Neuronal stem cell (in vitro differentiated cells): ENCODE data around the gene TBXAS1.

Experiments used
- DNase-seq: peaks from one replicate; pipeline ENCODE4 v3.0.0-alpha.2; 2013; ENCODE audit warnings: low spot score
- H2AFZ ChIP-seq: one replicate; pipeline ENCODE4 v1.6.1; 2013; ENCODE audit warnings: mild to moderate bottlenecking, low read length, inconsistent platforms
- H2AK5ac ChIP-seq: 2 replicates; pipeline ENCODE4 v1.6.1; 2013; ENCODE audit warnings: low read depth, mild to moderate bottlenecking, inconsistent platforms, low read length, moderate library complexity, mixed read lengths
- H2BK120ac ChIP-seq: 2 replicates; pipeline ENCODE4 v1.6.1; 2013; ENCODE audit warnings: low read depth, mild to moderate bottlenecking, inconsistent platforms, low read length, moderate library complexity, mixed read lengths
- H2BK12ac ChIP-seq: one replicate; pipeline ENCODE4 v1.6.1; 2013; ENCODE audit warnings: low read length, inconsistent platforms
- H2BK15ac ChIP-seq: 2 replicates; pipeline ENCODE4 v1.6.1; 2013; ENCODE audit warnings: mild to moderate bottlenecking, low read length, inconsistent platforms, mixed read lengths
- H2BK5ac ChIP-seq: one replicate; pipeline ENCODE4 v1.6.1; 2013; ENCODE audit warnings: inconsistent platforms, mild to moderate bottlenecking, low read length, moderate library complexity
- H3K14ac ChIP-seq: one replicate; pipeline ENCODE4 v1.6.1; 2013; ENCODE audit warnings: low read length, inconsistent platforms
- H3K18ac ChIP-seq: 2 replicates; pipeline ENCODE4 v1.6.1; 2013; ENCODE audit warnings: low read length, inconsistent platforms
- H3K23ac ChIP-seq: 2 replicates; pipeline ENCODE4 v1.6.1; 2013; ENCODE audit warnings: low read depth, mild to moderate bottlenecking, mixed read lengths, low read length, inconsistent platforms; ENCODE audit not compliant: poor library complexity
- H3K27ac ChIP-seq: replicated peaks from 3 replicates; pipeline ENCODE4 v1.5.1; 2013; ENCODE audit warnings: low read length, inconsistent platforms
- H3K27me3 ChIP-seq, 3 experiments: 2 replicates each; pipeline ENCODE4 v1.6.1; 2013; ENCODE audit warnings: low read length in 3 of 3, mild to moderate bottlenecking in 2 of 3, inconsistent platforms in 1 of 3, low read depth in 1 of 3, mixed read lengths in 1 of 3, moderate library complexity in 1 of 3; ENCODE audit not compliant: control insufficient read depth in 3 of 3, insufficient read depth in 3 of 3
- H3K36me3 ChIP-seq, 2 donors: replicated peaks in 1 of 2; 2 replicates each; pipeline ENCODE4 v1.6.1; 2013; ENCODE audit warnings: low read length in 2 of 2; ENCODE audit not compliant: control insufficient read depth in 2 of 2, insufficient read depth in 2 of 2
- H3K4ac ChIP-seq: 2 replicates; pipeline ENCODE4 v1.6.1; 2013; ENCODE audit warnings: inconsistent platforms, mild to moderate bottlenecking, low read length, moderate library complexity
- H3K4me1 ChIP-seq, 2 donors: 1 replicate in 1 of 2; 2 replicates in 1 of 2; pipeline ENCODE4 v1.6.1; 2013; ENCODE audit warnings: low read length in 2 of 2, low read depth in 1 of 2; ENCODE audit not compliant: control insufficient read depth in 2 of 2, insufficient read depth in 1 of 2
- H3K4me2 ChIP-seq: one replicate; pipeline ENCODE4 v1.6.1; 2013; ENCODE audit warnings: mild to moderate bottlenecking, low read length, inconsistent platforms; ENCODE audit not compliant: insufficient read depth, poor library complexity, severe bottlenecking
- H3K4me3 ChIP-seq, 2 donors: 2 replicates each; pipeline ENCODE4 v1.5.1; 2013; ENCODE audit warnings: low read length in 2 of 2, mild to moderate bottlenecking in 2 of 2, inconsistent platforms in 1 of 2, moderate library complexity in 1 of 2
- H3K79me1 ChIP-seq: one replicate; pipeline ENCODE4 v1.6.1; 2013; ENCODE audit warnings: low read depth, mild to moderate bottlenecking, inconsistent platforms, low read length, moderate library complexity
- H3K9ac ChIP-seq: one replicate; pipeline ENCODE4 v1.6.1; 2013; ENCODE audit warnings: mild to moderate bottlenecking, low read depth, low read length, inconsistent platforms; ENCODE audit not compliant: poor library complexity
- H3K9me3 ChIP-seq, 2 donors: replicated peaks in 1 of 2; 2 replicates each; pipeline versions ENCODE3 to v1.6.1; 2013; ENCODE audit warnings: low read length in 2 of 2, mild to moderate bottlenecking in 2 of 2, inconsistent platforms in 1 of 2, low read depth in 1 of 2, mixed read lengths in 1 of 2, moderate library complexity in 1 of 2; ENCODE audit not compliant: control insufficient read depth in 2 of 2, insufficient read depth in 1 of 2
- H4K8ac ChIP-seq: one replicate; pipeline ENCODE4 v1.6.1; 2013; ENCODE audit warnings: low read depth, mild to moderate bottlenecking, inconsistent platforms, low read length, moderate library complexity
- H4K91ac ChIP-seq: one replicate; pipeline ENCODE4 v1.6.1; 2013; ENCODE audit warnings: low read length, low read depth, mild to moderate bottlenecking, inconsistent platforms; ENCODE audit not compliant: poor library complexity
- WGBS, 2 donors: extraction: QIAGEN DNeasy Blood & Tissue Kit; methylation state at CpG; one replicate each; pipeline ENCODE4 v1.1.7; 2013; ENCODE audit warnings: missing lambda C conversion rate in 2 of 2, mixed read lengths in 1 of 2; ENCODE audit not compliant: insufficient read length in 2 of 2, insufficient replicate concordance in 1 of 2; ENCODE audit errors: extremely low coverage in 2 of 2; 5-methylcytosine and 5-hydroxymethylcytosine counted together

Gene TBXAS1

GRCh38 chr7:140033036-140033435 lies 204.0 kb downstream of the TBXAS1 start:
- Histone ChIP-seq H2AK5ac (no peak overlapping the region), H3K4me3 (no peak overlapping the region), H4K91ac (no peak overlapping the region), H3K27ac (no peak overlapping the region), H2BK12ac (no peak overlapping the region), H3K9ac (no peak overlapping the region), H3K14ac (no peak overlapping the region), H3K18ac (no peak overlapping the region), H3K4me1 (no peaks in the 10 kb centered on the region), H2BK120ac (no peak overlapping the region), H4K8ac (no peak overlapping the region), H3K79me1 (no peaks in the 10 kb centered on the region), H2BK15ac (no peak overlapping the region), H2AFZ (no peak overlapping the region), H3K23ac (no peak overlapping the region), H3K4ac (no peak overlapping the region), H3K4me2 (no peak overlapping the region), H3K9me3 (no peaks in the 10 kb centered on the region), H3K36me3 (no peaks in the 10 kb centered on the region), H2BK5ac (no peak overlapping the region), H3K27me3 (no peaks in the 10 kb centered on the region)
- WGBS, 2 donors: no CpG with 5 or more reads among the region's 8 CpGs
- DNase-seq: no peak

DNA sequence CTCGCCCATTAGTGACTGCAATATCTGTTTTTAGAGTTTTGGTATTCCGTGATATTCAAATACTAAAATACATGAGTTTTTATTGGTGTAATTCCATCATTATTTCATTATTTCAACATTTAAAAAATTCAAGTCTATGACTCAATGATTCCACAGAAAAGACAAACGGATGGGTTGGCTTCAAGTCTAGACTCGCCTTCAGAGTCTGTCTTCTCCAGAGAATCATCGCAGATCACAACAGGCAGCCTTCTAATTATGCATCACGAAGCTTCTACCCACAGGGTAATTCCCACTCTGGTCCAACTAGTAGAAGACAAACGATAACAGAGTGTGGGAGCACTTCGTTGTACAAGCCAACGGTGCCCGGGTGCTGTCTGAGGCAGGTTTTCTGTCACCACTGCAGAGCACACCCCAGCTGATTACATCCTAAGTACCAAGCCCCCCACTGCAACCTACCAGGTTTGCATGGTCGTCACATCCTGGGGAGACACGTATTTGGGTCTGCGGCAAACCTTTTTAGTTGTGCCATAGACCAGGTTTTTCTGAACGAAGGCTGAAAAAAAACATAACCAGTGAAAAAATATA lies 204.8 kb downstream of the TBXAS1 start:
- H3K4me3 ChIP-seq: no peak overlapping the region
- no peak overlapping the region for H2BK5ac ChIP-seq
- H3K4me1 ChIP-seq: no peaks in the 10 kb centered on the region
- no peaks in the 10 kb centered on the region for H3K36me3 ChIP-seq
- no peak overlapping the region for H2BK12ac ChIP-seq
- H3K27ac ChIP-seq: no peak overlapping the region
- H3K4me2 ChIP-seq: no peak overlapping the region
- H3K4ac ChIP-seq: no peak overlapping the region
- H4K91ac ChIP-seq: no peak overlapping the region
- no peaks in the 10 kb centered on the region for H3K9me3 ChIP-seq
- H3K9ac ChIP-seq: no peak overlapping the region
- H3K27me3 ChIP-seq: no peaks in the 10 kb centered on the region
- H2AK5ac ChIP-seq: no peak overlapping the region
- no peak overlapping the region for H2BK15ac ChIP-seq
- no peak overlapping the region for H3K18ac ChIP-seq
- WGBS, 2 donors: no CpG with 5 or more reads among the region's 14 CpGs
- H2AFZ ChIP-seq: no peak overlapping the region
- DNase-seq: no peak
- H2BK120ac ChIP-seq: no peak overlapping the region
- no peak overlapping the region for H3K23ac ChIP-seq
- H3K79me1 ChIP-seq: no peaks in the 10 kb centered on the region
- no peak overlapping the region for H4K8ac ChIP-seq
- no peak overlapping the region for H3K14ac ChIP-seq

- no peaks in the 10 kb centered on the region for H3K27me3 ChIP-seq
- no peak for DNase-seq
- no peak overlapping the region for H3K14ac ChIP-seq
- no peaks in the 10 kb centered on the region for H3K4me1 ChIP-seq
- H3K4ac ChIP-seq: no peak overlapping the region
- H4K8ac ChIP-seq: no peak overlapping the region
- no peak overlapping the region for H3K27ac ChIP-seq
- H3K18ac ChIP-seq: no peak overlapping the region
- no peaks in the 10 kb centered on the region for H3K9me3 ChIP-seq
- no peak overlapping the region for H2BK12ac ChIP-seq
- H2BK15ac ChIP-seq: no peak overlapping the region
- no peak overlapping the region for H3K4me3 ChIP-seq
- no peak overlapping the region for H2AK5ac ChIP-seq
- no peak overlapping the region for H2BK5ac ChIP-seq
- H2BK120ac ChIP-seq: no peak overlapping the region
- no peaks in the 10 kb centered on the region for H3K79me1 ChIP-seq
- H3K23ac ChIP-seq: no peak overlapping the region
- no peak overlapping the region for H4K91ac ChIP-seq
- H3K4me2 ChIP-seq: no peak overlapping the region
- no peak overlapping the region for H3K9ac ChIP-seq
- H3K36me3 ChIP-seq: no peaks in the 10 kb centered on the region
- H2AFZ ChIP-seq: no peak overlapping the region
These were observed 205.4 kb downstream of the TBXAS1 start for GRCh38 chr7:140034421-140034820.

DNA sequence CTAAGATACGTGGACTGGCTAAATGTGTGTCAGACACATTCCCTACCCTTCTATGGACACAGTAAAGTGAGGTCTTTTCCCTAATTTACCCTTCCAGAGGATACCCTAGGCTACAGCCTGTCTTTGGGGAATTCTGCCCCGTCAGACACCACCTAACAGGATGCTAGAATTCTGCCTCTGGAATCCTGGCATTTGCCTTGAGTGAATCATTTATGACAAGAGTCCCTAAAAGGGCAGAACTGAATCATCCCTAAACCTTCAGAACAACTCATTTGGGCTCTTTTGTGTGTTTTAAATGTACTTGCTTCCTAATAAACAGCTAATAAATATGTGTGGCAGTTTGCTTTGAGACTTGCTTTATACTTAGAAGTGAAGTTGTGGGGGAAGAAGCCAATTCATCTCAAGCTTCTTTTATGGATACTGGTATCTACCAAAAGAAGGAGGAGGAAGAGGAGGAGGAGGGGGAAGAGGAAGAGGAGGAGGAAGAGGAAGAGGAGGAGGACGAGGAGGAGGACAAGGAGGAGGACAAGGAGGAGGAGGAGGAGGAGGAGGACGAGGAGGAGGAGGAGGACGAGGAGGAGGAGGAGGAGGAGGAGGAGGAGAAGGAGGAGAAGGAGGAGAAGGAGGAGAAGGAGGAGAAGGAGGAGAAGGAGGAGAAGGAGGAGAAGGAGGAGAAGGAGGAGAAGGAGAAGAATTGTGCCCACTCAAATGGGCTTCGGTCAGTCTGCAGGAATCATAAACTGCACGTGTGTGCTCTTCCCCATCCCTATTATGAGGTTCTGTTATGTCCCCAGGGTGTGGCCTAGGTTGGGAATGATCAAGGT lies 206.5 kb downstream of the TBXAS1 start:
- Histone ChIP-seq H4K91ac (no peak overlapping the region), H3K79me1 (no peaks in the 10 kb centered on the region), H3K4me3 (no peak overlapping the region), H3K14ac (no peak overlapping the region), H2BK5ac (no peak overlapping the region), H4K8ac (no peak overlapping the region), H2BK15ac (no peak overlapping the region), H3K9me3 (no peaks in the 10 kb centered on the region), H3K4me2 (no peak overlapping the region), H2AK5ac (no peak overlapping the region), H3K23ac (no peak overlapping the region), H3K27me3 (no peaks in the 10 kb centered on the region), H3K4me1 (no peaks in the 10 kb centered on the region), H3K18ac (no peak overlapping the region), H3K9ac (no peak overlapping the region), H2BK120ac (no peak overlapping the region), H2AFZ (no peak overlapping the region), H3K27ac (no peak overlapping the region), H3K36me3 (no peaks in the 10 kb centered on the region), H3K4ac (no peak overlapping the region), H2BK12ac (no peak overlapping the region)
- no CpG with 5 or more reads among the region's 7 CpGs for WGBS, 2 donors
- no peak for DNase-seq
